ENCODE results near the gene PDE11A.

- TF ChIP-seq POLR2A (IDR thresholded peaks at IDR 0.05; ENCODE audit: low read length) (no peak), GATA1 (IDR thresholded peaks at IDR 0.05; ENCODE audit: low read depth, low read length) (no peak)
Measured at GRCh38 chr2:177603181-177603580, 469.4 kb downstream of the PDE11A start.
